Ectodermal cell (in vitro differentiated cells): Measurements from ENCODE around the gene CLIC6.
"Not testable (repeated sequence)": the region's sequence is repeated elsewhere in the genome, so short reads cannot be mapped to it uniquely, and the experiment has no call there.

Source experiments
- H3K27ac ChIP-seq: 2 replicates; pipeline ENCODE4 v1.7.0; 2013; ENCODE audit warnings: mild to moderate bottlenecking, low read depth, low read length; ENCODE audit not compliant: insufficient read depth, poor library complexity, severe bottlenecking
- H3K27me3 ChIP-seq: 2 replicates; pipeline ENCODE4 v1.7.0; 2013; ENCODE audit warnings: mild to moderate bottlenecking, low read length; ENCODE audit not compliant: insufficient read depth, control insufficient read depth, poor library complexity, severe bottlenecking
- H3K36me3 ChIP-seq: one replicate; pipeline ENCODE4 v1.7.0; 2013; ENCODE audit warnings: low read length; ENCODE audit not compliant: control insufficient read depth, insufficient read depth
- H3K4me1 ChIP-seq: one replicate; pipeline ENCODE4 v1.7.0; 2013; ENCODE audit warnings: low read length; ENCODE audit not compliant: control insufficient read depth, insufficient read depth
- H3K4me3 ChIP-seq: 2 replicates; pipeline ENCODE4 v1.7.0; 2013; ENCODE audit warnings: low read depth, low read length, control low read depth; ENCODE audit not compliant: insufficient read depth
- H3K9me3 ChIP-seq: 2 replicates; pipeline ENCODE4 v1.7.0; 2013; ENCODE audit warnings: mild to moderate bottlenecking, low read length, moderate library complexity; ENCODE audit not compliant: control insufficient read depth
- WGBS, 2 experiments: methylation state at CpG; one replicate each; pipeline ENCODE4 v1.1.7; 2013; ENCODE audit warnings: missing lambda C conversion rate in 2 of 2; 5-methylcytosine and 5-hydroxymethylcytosine counted together

The CLIC6 gene

GRCh38 chr21:34651642-34652041 is 17.2 kb upstream of the CLIC6 start:
- no peaks in the 10 kb centered on the region for H3K36me3 ChIP-seq

DNA sequence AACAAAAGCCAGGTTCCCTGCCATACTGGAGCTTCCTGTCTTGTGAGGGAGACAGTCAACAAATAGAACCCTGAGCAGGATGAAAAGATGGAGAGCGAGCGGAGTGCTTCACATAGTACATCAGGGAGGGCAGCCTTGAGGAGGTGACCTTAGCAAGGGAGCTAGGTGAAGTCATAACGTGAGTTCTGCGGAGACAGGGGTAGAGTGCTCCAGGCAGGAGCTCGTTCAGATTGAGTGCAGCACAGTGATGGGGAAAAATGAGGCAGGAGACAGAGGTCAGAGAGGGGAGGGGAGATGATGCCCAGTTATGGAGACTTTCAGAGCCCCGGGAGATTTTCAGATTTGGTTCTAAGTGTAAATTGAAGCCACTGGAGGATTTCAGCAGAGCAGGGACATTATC is 15.3 kb upstream of the CLIC6 start:
- H3K27ac ChIP-seq, result no peak overlapping the region
- no peak overlapping the region for H3K4me3 ChIP-seq
- peaks cover 3% of the 10 kb centered on the region for H3K9me3 ChIP-seq
- no peaks in the 10 kb centered on the region for H3K36me3 ChIP-seq
- WGBS, 2 experiments, result 92 to 93% methylated on average over 6 of the region's 6 CpGs
- H3K4me1 ChIP-seq, result no peaks in the 10 kb centered on the region
- peaks cover 6% of the 10 kb centered on the region for H3K27me3 ChIP-seq

More at GRCh38 chr21:34651642-34652041, 17.2 kb upstream of the CLIC6 start:
- peaks cover 3% of the 10 kb centered on the region for H3K9me3 ChIP-seq
- no peak overlapping the region for H3K27ac ChIP-seq
- no peaks in the 10 kb centered on the region for H3K27me3 ChIP-seq
- no peaks in the 10 kb centered on the region for H3K4me1 ChIP-seq
- WGBS, 2 experiments, result 77 to 100% methylated on average over 1 of the region's 1 CpG
- H3K4me3 ChIP-seq, result no peak overlapping the region

- no peaks in the 10 kb centered on the region for H3K9me3 ChIP-seq
- no peaks in the 10 kb centered on the region for H3K4me1 ChIP-seq
- peaks cover 12% of the 10 kb centered on the region for H3K27me3 ChIP-seq
- H3K4me3 ChIP-seq, result no peak overlapping the region
- no peak overlapping the region for H3K27ac ChIP-seq
- no peaks in the 10 kb centered on the region for H3K36me3 ChIP-seq
Measured at GRCh38 chr21:34661848-34662247, 6.9 kb upstream of the CLIC6 start.

- H3K27me3 ChIP-seq, result peaks cover 65% of the 10 kb centered on the region
- peaks cover 3% of the 10 kb centered on the region for H3K4me1 ChIP-seq
- WGBS, 2 experiments, result 87 to 91% methylated on average over 3 of the region's 3 CpGs
- no peak overlapping the region for H3K27ac ChIP-seq
- H3K4me3 ChIP-seq, result no peak overlapping the region
- no peaks in the 10 kb centered on the region for H3K9me3 ChIP-seq
- H3K36me3 ChIP-seq, result no peaks in the 10 kb centered on the region
Measured at GRCh38 chr21:34667761-34668160, 1.0 kb upstream of the CLIC6 start.

GRCh38 chr21:34669149-34669879 is 520 bp downstream of the CLIC6 start:
- peak overlapping the region; percentile 44 for H3K4me3 ChIP-seq
- H3K27me3 ChIP-seq, result peaks cover 65% of the 10 kb centered on the region
- peaks cover 3% of the 10 kb centered on the region for H3K4me1 ChIP-seq
- no peaks in the 10 kb centered on the region for H3K36me3 ChIP-seq
- 1% methylated on average over 74 of the region's 74 CpGs for WGBS, 2 experiments
- no peak overlapping the region for H3K27ac ChIP-seq
- H3K9me3 ChIP-seq, result no peaks in the 10 kb centered on the region

DNA sequence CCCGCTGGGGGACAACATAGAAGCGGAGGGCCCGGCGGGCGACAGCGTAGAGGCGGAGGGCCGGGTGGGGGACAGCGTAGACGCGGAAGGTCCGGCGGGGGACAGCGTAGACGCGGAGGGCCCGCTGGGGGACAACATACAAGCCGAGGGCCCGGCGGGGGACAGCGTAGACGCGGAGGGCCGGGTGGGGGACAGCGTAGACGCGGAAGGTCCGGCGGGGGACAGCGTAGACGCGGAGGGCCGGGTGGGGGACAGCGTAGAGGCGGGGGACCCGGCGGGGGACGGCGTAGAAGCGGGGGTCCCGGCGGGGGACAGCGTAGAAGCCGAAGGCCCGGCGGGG is 1.1 kb downstream of the CLIC6 start:
- not testable (repeated sequence) for H3K27ac ChIP-seq, H3K9me3 ChIP-seq, H3K36me3 ChIP-seq, H3K4me1 ChIP-seq
- WGBS, 2 experiments, result 2% methylated on average over 46 of the region's 46 CpGs
- peaks cover 65% of the 10 kb centered on the region for H3K27me3 ChIP-seq
- H3K4me3 ChIP-seq, result peak overlapping the region; percentile 44

GRCh38 chr21:34670220-34670961 is 1.6 kb downstream of the CLIC6 start:
- 1% methylated on average over 70 of the region's 70 CpGs for WGBS, 2 experiments
- H3K4me3 ChIP-seq, result peak overlapping the region; percentile 44

DNA sequence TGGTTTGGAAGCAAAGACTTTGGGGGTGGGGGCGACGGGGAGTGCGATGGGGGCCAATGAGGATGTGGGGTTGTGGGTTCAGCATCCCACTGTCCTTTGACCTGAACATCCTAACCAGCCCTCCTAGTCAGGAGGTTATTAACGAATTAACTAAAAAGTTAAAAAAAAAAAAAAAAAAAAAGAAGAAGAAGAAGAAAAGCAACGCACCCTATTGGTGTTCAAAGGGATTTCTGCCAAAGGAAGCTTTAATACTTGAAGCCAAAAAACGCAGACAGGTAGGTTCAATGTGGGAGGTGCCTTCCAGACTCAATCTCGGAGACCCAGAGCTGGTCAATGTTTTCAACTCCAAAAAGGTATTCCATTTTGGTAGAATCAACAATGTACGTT is 2.2 kb downstream of the CLIC6 start:
- Histone ChIP-seq H3K9me3 (no peaks in the 10 kb centered on the region), H3K27me3 (peaks cover 65% of the 10 kb centered on the region), H3K27ac (no peak overlapping the region), H3K4me3 (peak overlapping the region; percentile 44), H3K4me1 (peaks cover 3% of the 10 kb centered on the region), H3K36me3 (no peaks in the 10 kb centered on the region)
- WGBS, 2 experiments, result 13 to 16% methylated on average over 7 to 8 of the region's 8 CpGs

More at GRCh38 chr21:34670220-34670961, 1.6 kb downstream of the CLIC6 start:
- H3K4me1 ChIP-seq, result peaks cover 3% of the 10 kb centered on the region
- H3K27me3 ChIP-seq, result peaks cover 65% of the 10 kb centered on the region
- H3K9me3 ChIP-seq, result no peaks in the 10 kb centered on the region
- no peak overlapping the region for H3K27ac ChIP-seq
- H3K36me3 ChIP-seq, result no peaks in the 10 kb centered on the region

GRCh38 chr21:34671462-34671861 is 2.7 kb downstream of the CLIC6 start:
- peaks cover 3% of the 10 kb centered on the region for H3K4me1 ChIP-seq
- no peak overlapping the region for H3K4me3 ChIP-seq
- H3K27me3 ChIP-seq, result peaks cover 63% of the 10 kb centered on the region
- 89 to 91% methylated on average over 1 of the region's 1 CpG for WGBS, 2 experiments
- no peaks in the 10 kb centered on the region for H3K36me3 ChIP-seq
- no peak overlapping the region for H3K27ac ChIP-seq
- H3K9me3 ChIP-seq, result no peaks in the 10 kb centered on the region

GRCh38 chr21:34671891-34672290 is 3.1 kb downstream of the CLIC6 start:
- no peak overlapping the region for H3K4me3 ChIP-seq
- H3K27me3 ChIP-seq, result peaks cover 59% of the 10 kb centered on the region
- no peak overlapping the region for H3K27ac ChIP-seq

More at GRCh38 chr21:34671891-34672290, 3.1 kb downstream of the CLIC6 start:
- Histone ChIP-seq H3K36me3 (no peaks in the 10 kb centered on the region), H3K9me3 (no peaks in the 10 kb centered on the region), H3K4me1 (peaks cover 3% of the 10 kb centered on the region)
- 87 to 88% methylated on average over 4 of the region's 4 CpGs for WGBS, 2 experiments
